Stimulated activated naive B cell treated with anti-CD40 and anti-IgM and Interleukin-4, amounts not matched to agents 10 μg/mL and 1 μg/mL and 100 μg/mL, for 72 hours (primary cell): ENCODE results near the gene ISCU.
"Not testable (repeated sequence)": the region's sequence is repeated elsewhere in the genome, so short reads cannot be mapped to it uniquely, and the experiment has no call there.

Experiments used
- ATAC-seq, 2 donors: fragments of 150-1000 bp; cut with Tn5 transposase; replicated peaks; 2 replicates each; pipeline ENCODE4 v1.10.0; 2021; ENCODE audit warnings: moderate library complexity in 1 of 2
- DNase-seq: peaks from one replicate; pipeline ENCODE4 v3.0.0; 2021
- H3K27ac Mint-ChIP-seq: one replicate; pipeline ENCODE4 v1.8.0; 2022; ENCODE audit warnings: mild to moderate bottlenecking, mixed read lengths
- H3K27me3 Mint-ChIP-seq, 2 donors: one replicate each; pipeline ENCODE4 v1.8.0; 2022; ENCODE audit warnings: mixed read lengths in 2 of 2
- H3K36me3 Mint-ChIP-seq, 2 donors: one replicate each; pipeline ENCODE4 v1.8.0; 2022; ENCODE audit warnings: mixed read lengths in 2 of 2, mild to moderate bottlenecking in 1 of 2
- H3K4me1 Mint-ChIP-seq, 2 donors: one replicate each; pipeline ENCODE4 v1.8.0; 2022; ENCODE audit warnings: mixed read lengths in 2 of 2, mild to moderate bottlenecking in 1 of 2
- H3K4me3 Mint-ChIP-seq, 2 donors: one replicate each; pipeline ENCODE4 v1.8.0; 2022; ENCODE audit warnings: mild to moderate bottlenecking in 2 of 2, mixed read lengths in 2 of 2, moderate library complexity in 1 of 2
- H3K9me3 Mint-ChIP-seq, 2 donors: one replicate each; pipeline ENCODE4 v1.8.0; 2022; ENCODE audit warnings: mixed read lengths in 2 of 2, mild to moderate bottlenecking in 1 of 2

Gene ISCU

DNA sequence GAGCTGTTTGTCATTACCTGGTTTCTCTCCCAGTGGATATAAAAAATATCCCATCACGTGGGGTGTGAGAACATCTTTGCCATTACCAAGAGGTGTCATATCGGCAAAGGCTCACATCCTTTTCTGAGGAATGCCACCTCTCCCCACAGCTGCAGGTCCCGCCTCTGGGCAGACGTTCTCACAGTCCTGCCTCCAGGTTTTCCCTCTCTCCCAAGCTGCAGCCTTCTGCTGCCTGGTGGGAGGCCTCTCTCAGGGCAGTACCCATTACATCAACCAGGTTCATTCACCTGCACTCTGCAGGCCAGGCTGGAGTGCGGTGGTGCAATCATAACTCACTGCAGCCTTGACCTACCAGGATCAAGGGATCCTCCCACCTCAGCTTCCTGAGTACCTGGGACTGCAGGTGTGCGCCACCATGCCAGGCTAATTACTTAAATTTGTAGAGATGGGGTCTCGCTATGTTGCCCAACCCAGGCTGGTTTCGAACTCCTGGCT lies 50.4 kb downstream of the ISCU start:
- Mint-ChIP-seq H3K36me3 (peaks cover 7 to 8% of the 10 kb centered on the region in 2 donors), H3K9me3 (peaks cover 6 to 8% of the 10 kb centered on the region in 2 donors), H3K27ac (no peak overlapping the region), H3K4me1 (peaks cover 48% of the 10 kb centered on the region in 2 donors), H3K4me3 (no peak overlapping the region), H3K27me3 (peaks cover 0 to 10% of the 10 kb centered on the region in 2 donors)
- DNase-seq, result no peak
- ATAC-seq, result no peak

DNA sequence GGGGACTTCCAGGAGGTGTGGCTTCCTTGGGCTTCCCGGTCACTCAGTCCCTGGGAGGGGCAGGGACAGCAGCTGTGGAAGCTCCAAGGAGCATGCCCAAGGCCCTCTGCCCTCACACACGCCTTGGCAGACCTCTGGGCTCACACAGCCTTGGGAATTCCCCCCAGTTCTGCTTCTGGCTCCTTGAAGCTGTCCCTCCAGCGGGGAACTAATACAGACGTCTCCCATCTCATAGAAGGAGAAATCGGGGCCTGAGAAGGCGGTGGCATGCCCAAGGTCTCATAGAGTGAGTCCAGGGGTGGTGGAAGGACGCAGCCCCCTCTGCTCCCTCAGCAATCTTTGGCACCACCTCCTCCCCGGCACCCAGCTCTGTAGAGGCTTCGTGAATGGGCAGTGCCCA lies 51.2 kb downstream of the ISCU start:
- peak overlapping the region; percentile 51 for H3K27ac Mint-ChIP-seq

DNA sequence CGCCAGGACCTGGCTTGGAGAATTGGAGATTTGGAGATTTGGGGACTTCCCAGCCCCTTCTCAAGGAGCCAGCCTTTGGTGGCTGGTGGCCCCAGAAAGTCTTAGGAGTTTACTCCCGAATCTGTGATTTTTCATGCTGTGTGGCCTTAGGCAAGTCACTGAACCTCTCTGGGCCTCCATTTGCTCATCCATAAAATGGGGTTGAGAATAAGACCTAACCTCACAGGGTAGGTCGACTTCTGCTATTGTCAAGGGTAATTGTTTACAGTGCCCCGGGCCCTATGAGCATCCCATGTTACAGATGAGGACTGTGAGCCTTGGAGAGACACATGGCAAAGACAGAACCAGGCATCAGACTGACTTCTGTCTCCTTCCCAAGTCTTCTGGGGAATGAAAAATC lies 51.6 kb downstream of the ISCU start:
- ATAC-seq (no peak), DNase-seq (no peak)
- Mint-ChIP-seq H3K27me3 (no peaks in the 10 kb centered on the region), H3K9me3 (peaks cover 6 to 8% of the 10 kb centered on the region in 2 donors), H3K4me3 (no peak overlapping the region), H3K4me1 (peaks cover 54 to 59% of the 10 kb centered on the region in 2 donors), H3K36me3 (peaks cover 7 to 8% of the 10 kb centered on the region in 2 donors), H3K27ac (peak overlapping the region; percentile 57)

More for the DNA sequence above, 51.2 kb downstream of the ISCU start:
- no peak for ATAC-seq
- peaks cover 7 to 8% of the 10 kb centered on the region in 2 donors for H3K36me3 Mint-ChIP-seq
- peak overlapping the region in 1 of 2 donors; percentile 10 for H3K4me3 Mint-ChIP-seq
- DNase-seq, result no peak
- H3K27me3 Mint-ChIP-seq, result peaks cover 0 to 4% of the 10 kb centered on the region in 2 donors
- H3K4me1 Mint-ChIP-seq, result peaks cover 52 to 55% of the 10 kb centered on the region in 2 donors
- H3K9me3 Mint-ChIP-seq, result peaks cover 6 to 8% of the 10 kb centered on the region in 2 donors

DNA sequence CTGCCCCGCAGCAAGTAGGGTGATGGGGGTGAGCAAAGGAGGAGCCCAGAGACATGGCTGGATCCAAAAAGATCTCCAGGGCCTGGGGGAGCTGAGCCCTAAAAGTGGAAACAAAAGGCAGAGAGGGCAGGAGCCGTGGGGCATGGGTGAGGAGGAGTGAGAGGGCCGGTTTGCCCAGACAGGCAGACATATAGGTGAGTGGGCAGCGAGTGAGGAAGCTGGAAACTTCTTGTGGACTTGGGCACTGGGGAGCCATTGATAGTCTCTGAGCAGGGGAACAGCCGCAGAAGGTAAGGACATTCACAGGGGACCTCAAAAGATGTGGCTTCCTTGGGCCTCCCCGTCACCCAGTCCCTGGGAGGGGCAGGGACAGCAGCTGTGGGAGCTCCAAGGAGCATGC lies 52.2 kb downstream of the ISCU start:
- H3K36me3 Mint-ChIP-seq, result peaks cover 7 to 8% of the 10 kb centered on the region in 2 donors
- peak overlapping the region; percentile 57 for H3K27ac Mint-ChIP-seq
- no peak for ATAC-seq
- DNase-seq, result no peak
- H3K27me3 Mint-ChIP-seq, result no peaks in the 10 kb centered on the region
- no peak overlapping the region for H3K4me3 Mint-ChIP-seq
- peaks cover 6 to 8% of the 10 kb centered on the region in 2 donors for H3K9me3 Mint-ChIP-seq
- H3K4me1 Mint-ChIP-seq, result peaks cover 55 to 59% of the 10 kb centered on the region in 2 donors

DNA sequence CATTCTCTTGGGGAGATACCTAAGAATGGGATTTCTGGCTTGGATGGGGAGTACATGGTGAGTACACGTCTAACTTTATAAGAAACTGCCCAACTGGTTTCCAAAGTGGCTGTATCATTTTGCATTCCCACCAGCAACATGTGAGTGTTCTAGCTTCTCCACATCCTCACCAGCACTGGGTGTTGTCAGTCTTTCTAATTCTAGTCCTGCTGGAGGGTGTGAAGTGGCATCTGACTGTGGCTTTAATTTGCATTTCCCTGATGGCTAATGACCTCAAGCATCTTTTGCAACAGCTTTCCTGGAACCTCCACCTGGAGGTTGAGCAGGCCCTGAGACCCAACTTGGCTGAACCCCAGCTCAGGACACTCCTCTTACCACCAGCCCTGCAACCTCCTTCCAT lies 53.5 kb downstream of the ISCU start:
- peak overlapping the region; percentile 96 for H3K27ac Mint-ChIP-seq
- H3K4me3 Mint-ChIP-seq, result no peak overlapping the region
- H3K4me1 Mint-ChIP-seq, result peaks cover 54 to 55% of the 10 kb centered on the region in 2 donors

DNA sequence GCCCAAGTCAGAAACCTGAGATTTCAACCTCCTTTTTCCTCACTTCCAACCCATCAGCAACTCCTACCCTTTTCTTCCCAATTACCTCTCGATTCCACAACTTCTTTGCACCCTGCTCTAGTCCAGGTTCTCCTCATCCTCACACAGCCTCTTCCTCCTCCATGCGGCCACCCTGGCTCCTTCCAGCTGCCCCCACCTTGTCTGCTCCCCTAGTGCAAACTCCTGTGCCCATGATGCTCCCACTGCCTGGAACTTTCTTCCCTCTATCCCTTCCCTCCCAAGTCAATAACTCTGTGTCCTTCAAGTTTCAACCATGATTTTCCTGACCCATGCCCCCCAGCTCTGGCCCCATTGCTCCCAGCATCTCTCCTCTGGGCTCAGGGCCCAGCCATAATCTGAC lies 54.0 kb downstream of the ISCU start:
- DNase-seq (no peak), ATAC-seq (no peak)
- peaks cover 8 to 10% of the 10 kb centered on the region in 2 donors for H3K36me3 Mint-ChIP-seq
- H3K4me3 Mint-ChIP-seq, result peak overlapping the region; percentile 37 to 57
- H3K4me1 Mint-ChIP-seq, result peaks cover 58% of the 10 kb centered on the region in 2 donors
- H3K27me3 Mint-ChIP-seq, result no peaks in the 10 kb centered on the region
- peak overlapping the region; percentile 96 for H3K27ac Mint-ChIP-seq
- peaks cover 6 to 8% of the 10 kb centered on the region in 2 donors for H3K9me3 Mint-ChIP-seq

More for the DNA sequence above, 53.5 kb downstream of the ISCU start:
- ATAC-seq (no peak), DNase-seq (no peak)
- H3K27me3 Mint-ChIP-seq, result no peaks in the 10 kb centered on the region
- peaks cover 7 to 8% of the 10 kb centered on the region in 2 donors for H3K36me3 Mint-ChIP-seq
- peaks cover 6 to 8% of the 10 kb centered on the region in 2 donors for H3K9me3 Mint-ChIP-seq

DNA sequence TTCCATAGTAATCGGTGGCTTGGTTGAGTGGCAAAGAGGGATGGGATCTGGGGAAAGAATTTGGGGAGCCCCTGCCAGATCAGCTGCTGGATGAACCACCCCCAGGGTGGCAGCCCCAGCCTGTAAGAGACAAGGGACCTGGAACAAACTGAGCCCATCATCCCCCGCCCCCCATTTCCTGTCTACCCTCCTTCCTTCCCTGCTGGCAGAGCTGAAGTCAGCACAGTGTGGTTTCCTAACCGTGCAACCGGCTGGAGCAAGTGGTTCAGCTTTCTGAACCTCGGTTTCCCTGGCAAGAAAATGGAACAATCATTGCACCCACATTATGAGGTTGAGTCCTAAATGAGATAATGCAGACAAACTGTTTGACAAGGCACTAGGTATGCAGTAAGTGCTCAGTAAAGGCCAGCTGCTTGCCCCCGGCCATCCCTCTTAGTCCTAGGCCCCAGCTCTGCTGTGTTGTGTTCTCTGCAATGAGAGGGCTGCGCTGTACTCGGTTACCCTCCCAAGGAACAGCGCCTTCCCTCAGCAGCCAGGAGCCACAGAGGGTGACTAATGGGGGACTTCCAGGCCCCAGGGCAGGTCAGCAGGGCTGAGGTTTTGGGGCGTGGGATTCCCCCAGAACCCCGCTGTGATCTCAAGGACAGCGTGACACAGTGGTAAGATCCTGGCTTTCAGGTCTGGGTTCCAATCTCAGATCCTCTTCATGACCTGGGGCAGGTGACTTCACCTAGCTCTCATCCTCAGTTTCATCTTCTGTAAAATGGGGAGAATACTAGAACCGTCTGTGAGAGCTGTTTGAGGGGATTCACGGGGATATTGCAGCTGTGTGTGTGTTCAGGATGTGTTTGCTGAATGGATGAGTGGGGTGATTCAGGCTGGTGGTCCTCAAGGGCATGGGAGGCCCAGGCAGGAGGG lies 54.8 kb downstream of the ISCU start:
- H3K9me3 Mint-ChIP-seq, result peaks cover 6 to 8% of the 10 kb centered on the region in 2 donors
- peaks cover 54 to 58% of the 10 kb centered on the region in 2 donors for H3K4me1 Mint-ChIP-seq
- H3K27me3 Mint-ChIP-seq, result no peaks in the 10 kb centered on the region
- peaks cover 8 to 12% of the 10 kb centered on the region in 2 donors for H3K36me3 Mint-ChIP-seq
- peak overlapping the region; percentile 96 for H3K27ac Mint-ChIP-seq
- peak overlapping the region; percentile 37 to 57 for H3K4me3 Mint-ChIP-seq
- ATAC-seq (peak; percentile 92 to 94), DNase-seq (peak; percentile 93)

DNA sequence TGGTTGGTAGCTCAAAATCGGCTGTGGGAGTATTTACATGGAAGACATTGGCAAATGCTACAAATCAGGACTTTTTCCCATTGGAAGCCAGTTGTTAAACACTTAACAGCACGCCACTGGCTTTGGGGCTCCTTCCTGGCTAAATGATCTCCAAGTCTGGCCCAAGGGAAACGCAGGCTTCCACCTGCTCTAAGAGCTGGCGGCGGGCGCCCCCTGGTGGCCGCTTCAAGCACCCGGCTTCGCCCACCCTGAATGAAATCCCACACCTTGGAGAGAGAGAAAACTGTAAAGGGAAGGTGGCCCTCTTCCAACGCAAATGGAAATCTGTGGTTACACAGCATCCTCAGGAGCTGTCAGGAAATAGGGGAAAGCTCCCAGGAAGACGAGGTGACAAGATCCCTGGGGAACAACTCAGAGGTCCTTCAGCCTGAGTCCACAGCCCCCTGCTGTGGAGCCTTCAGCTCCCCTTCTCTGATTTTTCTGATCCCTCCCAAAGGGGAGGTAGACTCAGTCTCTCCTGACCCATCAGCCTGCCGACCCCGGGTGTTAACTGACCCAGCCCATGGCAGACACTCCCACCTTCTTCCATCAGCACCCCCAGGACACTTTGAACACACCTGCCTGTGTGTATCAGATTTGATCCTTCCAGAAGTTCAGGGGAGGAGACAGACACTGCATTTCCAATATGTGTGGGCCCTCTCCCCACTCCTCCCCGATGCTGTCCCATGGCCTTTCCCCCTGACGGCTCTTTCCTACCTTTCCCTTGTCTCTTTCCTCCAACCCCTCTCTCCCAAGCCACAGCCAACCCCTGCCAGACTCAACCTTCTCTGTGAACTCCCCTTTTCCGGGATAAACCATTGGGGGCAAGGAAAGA lies 55.9 kb downstream of the ISCU start:
- Mint-ChIP-seq H3K27ac (peak overlapping the region; percentile 60), H3K4me1 (peaks cover 50 to 52% of the 10 kb centered on the region in 2 donors), H3K27me3 (no peaks in the 10 kb centered on the region), H3K9me3 (peaks cover 8 to 12% of the 10 kb centered on the region in 2 donors), H3K4me3 (no peak overlapping the region), H3K36me3 (peaks cover 16 to 17% of the 10 kb centered on the region in 2 donors)
- DNase-seq, result peak; percentile 70
- ATAC-seq, result peak; percentile 54 to 58

DNA sequence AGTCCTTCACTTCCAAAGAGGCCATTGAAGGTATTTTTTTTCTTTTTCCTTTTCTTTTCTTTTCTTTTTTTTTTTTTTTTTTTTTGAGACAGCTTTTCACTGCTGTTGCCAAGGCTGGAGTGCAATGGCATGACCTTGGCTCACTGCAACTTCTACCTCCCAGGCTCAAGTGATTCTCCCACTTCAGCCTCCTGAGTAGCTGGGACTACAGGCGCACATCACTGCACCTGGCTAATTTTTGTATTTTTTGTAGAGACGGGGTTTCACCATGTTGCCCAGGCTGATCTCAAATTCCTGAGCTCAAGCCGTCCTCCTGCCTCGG lies 56.5 kb downstream of the ISCU start:
- peaks cover 45 to 48% of the 10 kb centered on the region in 2 donors for H3K4me1 Mint-ChIP-seq
- ATAC-seq, H3K27ac Mint-ChIP-seq, DNase-seq, H3K27me3 Mint-ChIP-seq, H3K4me3 Mint-ChIP-seq: not testable (repeated sequence)
- peaks cover 13 to 16% of the 10 kb centered on the region in 2 donors for H3K9me3 Mint-ChIP-seq
- peaks cover 22% of the 10 kb centered on the region in 2 donors for H3K36me3 Mint-ChIP-seq
